Smooth muscle cell (in vitro differentiated cells): ENCODE results near the gene LSP1. TPM values are rescaled to one million over a fixed set of nuclear protein-coding genes. Genes with fewer than 3 reads are reported as not detected.
A peak's percentile ranks its signal among the peaks of the same experiment; 100 is the strongest.

Experiments used
- DNase-seq: peaks from one replicate; lab custom pipeline; 2025; ENCODE audit not compliant: unreplicated experiment; lab: John Stamatoyannopoulos, UW
- H2AFZ ChIP-seq: fragments of 200-600 bp; sonication (generic); 2 replicates; pipeline ENCODE4 v1.6.0; 2016; ENCODE audit warnings: antibody characterized with exemption, low read depth, mild to moderate bottlenecking
- H3F3A ChIP-seq: fragments of 200-600 bp; sonication (generic); 2 replicates; pipeline ENCODE4 v1.6.0; 2017; ENCODE audit warnings: antibody characterized with exemption, low read depth
- H3K27ac ChIP-seq: fragments of 200-600 bp; sonication (generic); 2 replicates; pipeline ENCODE4 v1.5.1; 2016; ENCODE audit warnings: low read depth, mild to moderate bottlenecking
- H3K27me3 ChIP-seq: fragments of 200-600 bp; sonication (generic); 2 replicates; pipeline ENCODE4 v1.6.1; 2016; ENCODE audit warnings: low read depth, mild to moderate bottlenecking
- H3K36me3 ChIP-seq: fragments of 200-600 bp; sonication (generic); 2 replicates; pipeline ENCODE4 v1.5.1; 2016; ENCODE audit warnings: low read depth
- H3K4me1 ChIP-seq: fragments of 200-600 bp; sonication (generic); 2 replicates; pipeline ENCODE4 v1.5.1; 2016; ENCODE audit warnings: low read depth
- H3K4me2 ChIP-seq: fragments of 200-600 bp; sonication (generic); 2 replicates; pipeline ENCODE4 v1.6.0; 2016; ENCODE audit warnings: mild to moderate bottlenecking
- H3K4me3 ChIP-seq: fragments of 200-600 bp; sonication (generic); 2 replicates; pipeline ENCODE4 v1.5.1; 2016; ENCODE audit warnings: mild to moderate bottlenecking
- H3K79me2 ChIP-seq: fragments of 200-600 bp; sonication (generic); 2 replicates; pipeline ENCODE4 v1.6.0; 2016; ENCODE audit warnings: low read depth, mild to moderate bottlenecking
- H3K9ac ChIP-seq: fragments of 200-600 bp; sonication (generic); 2 replicates; pipeline ENCODE4 v1.6.0; 2016; ENCODE audit warnings: low read depth
- H3K9me3 ChIP-seq: fragments of 200-600 bp; sonication (generic); replicated peaks from 2 replicates; pipeline ENCODE4 v1.5.1; 2016; ENCODE audit warnings: low read depth
- H4K20me1 ChIP-seq: fragments of 200-600 bp; sonication (generic); 2 replicates; pipeline ENCODE4 v1.6.0; 2016; ENCODE audit warnings: low read depth
- CTCF ChIP-seq: fragments of 200-600 bp; sonication (generic); IDR thresholded peaks from 2 replicates; pipeline ENCODE4 v1.5.1; 2017; ENCODE audit warnings: borderline replicate concordance, mild to moderate bottlenecking, antibody characterized with exemption; ENCODE audit not compliant: insufficient read depth, poor library complexity, severe bottlenecking
- WGBS: methylation state at CpG from one replicate; pipeline ENCODE4 v1.1.7; 2016; ENCODE audit warnings: low lambda C conversion rate; 5-methylcytosine and 5-hydroxymethylcytosine counted together
- polyA plus RNA-seq: library from polyadenylated mRNA; unstranded; fragments of >200 nt; fragmentation: Nextera tagmentation; extraction: Ambion mirVana; gene quantifications from 2 replicates; pipeline ENCODE4 v1.2.1, GENCODE V29; 2016
- total RNA-seq: library from RNA; depleted of rRNA; stranded (reverse); fragments of >200 nt; gene quantifications from 2 replicates; pipeline ENCODE4 v1.2.3, GENCODE V29; 2014

The LSP1 gene
- total and polyA plus RNA-seq, 2 experiments from 2014 or later, result 2.1 to 13.7 TPM

- no peaks in the 10 kb centered on the region for H3K79me2 ChIP-seq
- no peak overlapping the region for H3K27ac ChIP-seq
- no peak overlapping the region for H2AFZ ChIP-seq
- WGBS, result 88% methylated on average over 12 of the region's 12 CpGs
- no peaks in the 10 kb centered on the region for H4K20me1 ChIP-seq
- TF ChIP-seq CTCF, result no peak
- no peaks in the 10 kb centered on the region for H3K27me3 ChIP-seq
- H3K4me1 ChIP-seq, result no peaks in the 10 kb centered on the region
- no peak overlapping the region for H3K4me3 ChIP-seq
- no peak overlapping the region for H3K4me2 ChIP-seq
- DNase-seq, result no peak
- no peaks in the 10 kb centered on the region for H3K36me3 ChIP-seq
- no peaks in the 10 kb centered on the region for H3K9me3 ChIP-seq
- no peak overlapping the region for H3K9ac ChIP-seq
- peaks cover 5% of the 10 kb centered on the region for H3F3A ChIP-seq
These were observed 44.0 kb downstream of the LSP1 start for GRCh38 chr11:1896923-1897322.

- H3K9ac ChIP-seq, result no peak overlapping the region
- no peaks in the 10 kb centered on the region for H3K4me1 ChIP-seq
- no peak overlapping the region for H2AFZ ChIP-seq
- H3K4me2 ChIP-seq, result no peak overlapping the region
- H3K27me3 ChIP-seq, result no peaks in the 10 kb centered on the region
- no peaks in the 10 kb centered on the region for H3K36me3 ChIP-seq
- no peak for DNase-seq
- TF ChIP-seq CTCF, result no peak
- H3F3A ChIP-seq, result peaks cover 5% of the 10 kb centered on the region
- no peak overlapping the region for H3K4me3 ChIP-seq
- 92% methylated on average over 4 of the region's 4 CpGs for WGBS
- no peaks in the 10 kb centered on the region for H3K9me3 ChIP-seq
- H3K27ac ChIP-seq, result no peak overlapping the region
- H3K79me2 ChIP-seq, result no peaks in the 10 kb centered on the region
- no peaks in the 10 kb centered on the region for H4K20me1 ChIP-seq
These were observed 46.2 kb downstream of the LSP1 start for GRCh38 chr11:1899090-1899489.

- Histone ChIP-seq H3F3A (peaks cover 1% of the 10 kb centered on the region), H3K9ac (no peak overlapping the region), H3K27ac (no peak overlapping the region), H3K9me3 (no peaks in the 10 kb centered on the region), H4K20me1 (no peaks in the 10 kb centered on the region), H3K4me3 (no peak overlapping the region), H3K4me2 (no peak overlapping the region), H3K27me3 (no peaks in the 10 kb centered on the region), H3K79me2 (no peaks in the 10 kb centered on the region), H3K4me1 (no peaks in the 10 kb centered on the region), H3K36me3 (no peaks in the 10 kb centered on the region), H2AFZ (no peak overlapping the region)
- TF ChIP-seq CTCF, result no peak
- DNase-seq, result no peak
- WGBS, result 96% methylated on average over 5 of the region's 5 CpGs
These were observed 46.8 kb downstream of the LSP1 start for GRCh38 chr11:1899686-1900085.

GRCh38 chr11:1906181-1906580 is 53.3 kb downstream of the LSP1 start:
- Histone ChIP-seq H3K36me3 (no peaks in the 10 kb centered on the region), H3K9ac (no peak overlapping the region), H3K4me1 (no peaks in the 10 kb centered on the region), H3K9me3 (no peaks in the 10 kb centered on the region), H2AFZ (peak overlapping the region; percentile 79), H3K79me2 (no peaks in the 10 kb centered on the region), H3K27ac (no peak overlapping the region), H3K4me3 (no peak overlapping the region), H3K27me3 (no peaks in the 10 kb centered on the region), H4K20me1 (no peaks in the 10 kb centered on the region), H3K4me2 (peak overlapping the region; percentile 68), H3F3A (no peaks in the 10 kb centered on the region)
- WGBS, result 26% methylated on average over 5 of the region's 5 CpGs
- TF ChIP-seq CTCF, result no peak
- no peak for DNase-seq
